ENCODE measurements around the gene AFM.
A peak's percentile ranks its signal among the peaks of the same experiment; 100 is the strongest.

- TF ChIP-seq ASH2L (IDR thresholded peaks at IDR 0.05; ENCODE audit: low read length) (no peak), CREB1 (IDR thresholded peaks at IDR 0.05) (no peak), KDM1A (IDR thresholded peaks at IDR 0.05; ENCODE audit: borderline replicate concordance, low read length) (no peak), CBX5 (IDR thresholded peaks at IDR 0.05; ENCODE audit: low read depth, low read length) (no peak), POLR2A (IDR thresholded peaks at IDR 0.05; ENCODE audit: control extremely low read depth in 1 of 2, low read depth in 2 of 2, low read length in 2 of 2) (no peak), MAX (IDR thresholded peaks at IDR 0.05) (peak; percentile 66), CTCF (IDR thresholded peaks at IDR 0.05; ENCODE audit: control extremely low read depth in 1 of 3, insufficient read depth in 1 of 3, low read depth in 1 of 3, low read length in 3 of 3) (no peak), YY1 (IDR thresholded peaks at IDR 0.05; ENCODE audit: low read depth, low read length) (peak; percentile 79; the same call in 1 of the 2 replicates), SP1 (IDR thresholded peaks at IDR 0.05; ENCODE audit: low read depth, low read length) (no peak), JUN (IDR thresholded peaks at IDR 0.05; ENCODE audit: low read depth, low read length) (no peak), BCL11A (IDR thresholded peaks at IDR 0.05; ENCODE audit: low read depth in 2 of 2, low read length in 2 of 2) (no peak), POLR2AphosphoS5 (IDR thresholded peaks at IDR 0.05; ENCODE audit: low read depth, low read length) (no peak)
These were observed 31.0 kb upstream of the AFM start for GRCh38 chr4:73450398-73451004.
